ENCODE data around the gene STC2.

GRCh38 chr5:173324115-173325001, 3.9 kb downstream of the STC2 start:
- TF ChIP-seq EZH2 (IDR thresholded peaks at IDR 0.05; ENCODE audit: insufficient read depth, poor library complexity, severe bottlenecking) (no peak), EZH2phosphoT487 (IDR thresholded peaks at IDR 0.05; ENCODE audit: insufficient read depth, low read depth) (no peak)
